Activated gamma-delta T cell treated with anti-CD3 and anti-CD28 coated beads, Interleukin-2, amount 50 U/mL, for 16 hours (primary cell): ENCODE measurements around the gene UNC119.

Source experiments
- DNase-seq: peaks from one replicate; pipeline ENCODE4 v3.0.0-alpha.2; 2020; ENCODE audit warnings: low read depth

Gene UNC119

GRCh38 chr17:28573040-28573380, 20.6 kb upstream of the UNC119 start:
- DNase-seq, result no peak

GRCh38 chr17:28572259-28573039, 20.0 kb upstream of the UNC119 start:
- DNase-seq, result no peak

GRCh38 chr17:28571361-28572122, 19.1 kb upstream of the UNC119 start, which contains the start of gene PIGS:
Gene PIGS, minus strand, starts transcription at chr17:28571524. Its CDS starts 28 bp downstream, at chr17:28571496.
- peak; percentile 88 for DNase-seq

GRCh38 chr17:28570716-28571360, 18.4 kb upstream of the UNC119 start:
- DNase-seq, result no peak

GRCh38 chr17:28569446-28569845, 17.0 kb upstream of the UNC119 start:
- no peak for DNase-seq

GRCh38 chr17:28567604-28568003, 15.2 kb upstream of the UNC119 start:
- DNase-seq, result no peak

GRCh38 chr17:28563475-28563874, 11.1 kb upstream of the UNC119 start:
- no peak for DNase-seq

- DNase-seq, result no peak
Measured at GRCh38 chr17:28555022-28555421, 2.6 kb upstream of the UNC119 start.

GRCh38 chr17:28554565-28554964, 2.1 kb upstream of the UNC119 start:
- DNase-seq, result no peak

GRCh38 chr17:28553000-28553505, 629 bp upstream of the UNC119 start:
- no peak for DNase-seq

GRCh38 chr17:28551421-28552175, 826 bp downstream of the UNC119 start:
- no peak for DNase-seq

- DNase-seq, result no peak
Measured at GRCh38 chr17:28550858-28551257, 1.6 kb downstream of the UNC119 start.

GRCh38 chr17:28549236-28550132, 2.9 kb downstream of the UNC119 start:
- peak; percentile 45 for DNase-seq

- DNase-seq, result no peak
Measured at GRCh38 chr17:28548417-28549130, 3.9 kb downstream of the UNC119 start.

GRCh38 chr17:28547623-28548416, 4.6 kb downstream of the UNC119 start:
- DNase-seq, result peak; percentile 31

- no peak for DNase-seq
Measured at GRCh38 chr17:28547096-28547622, 5.3 kb downstream of the UNC119 start.

GRCh38 chr17:28545787-28546415, 6.5 kb downstream of the UNC119 start:
- no peak for DNase-seq

GRCh38 chr17:28545141-28545503, 7.3 kb downstream of the UNC119 start:
- no peak for DNase-seq
